ENCODE data around the gene DMD. TPM values are rescaled to one million over a fixed set of nuclear protein-coding genes. Genes with fewer than 3 reads are reported as not detected.

DMD gene
- total and polyA plus RNA-seq, 2 of the 8 experiments (the other 6 are each of a cell fraction or from before 2014, with no cell fraction given) = 4.8 to 7.4 TPM

DNA sequence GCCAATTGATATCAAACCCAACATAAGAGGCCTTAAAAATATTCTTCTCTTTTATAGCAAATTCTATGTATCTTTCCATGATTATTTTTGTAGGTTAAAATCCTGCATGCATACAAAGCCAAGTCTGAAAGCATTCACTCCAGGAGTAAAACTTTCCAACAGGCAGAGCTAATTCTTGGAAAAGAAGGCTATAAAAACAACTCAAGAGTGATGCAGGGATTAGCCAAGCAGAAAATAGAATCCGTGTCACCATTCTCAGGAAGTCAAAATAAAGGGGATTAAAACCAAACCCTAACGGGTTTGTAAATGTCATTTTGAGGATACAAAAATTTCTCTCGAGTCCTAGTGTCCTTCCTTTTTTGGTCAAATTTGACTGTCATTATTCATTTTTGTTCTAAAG lies 412.4 kb downstream of the DMD start (continued):
- TF ChIP-seq EGR1 (IDR thresholded peaks at IDR 0.05; ENCODE audit: borderline replicate concordance, low read depth, low read length) (no peak), CEBPB (IDR thresholded peaks at IDR 0.05; ENCODE audit: low read depth, low read length) (no peak), YY1 (IDR thresholded peaks at IDR 0.05; ENCODE audit: low read depth, low read length) (no peak), POLR2AphosphoS5 (IDR thresholded peaks at IDR 0.05; ENCODE audit: low read depth, low read length) (no peak)

All from H1 (cell line).